ENCODE results near the gene TMEM115.

The TMEM115 gene

DNA sequence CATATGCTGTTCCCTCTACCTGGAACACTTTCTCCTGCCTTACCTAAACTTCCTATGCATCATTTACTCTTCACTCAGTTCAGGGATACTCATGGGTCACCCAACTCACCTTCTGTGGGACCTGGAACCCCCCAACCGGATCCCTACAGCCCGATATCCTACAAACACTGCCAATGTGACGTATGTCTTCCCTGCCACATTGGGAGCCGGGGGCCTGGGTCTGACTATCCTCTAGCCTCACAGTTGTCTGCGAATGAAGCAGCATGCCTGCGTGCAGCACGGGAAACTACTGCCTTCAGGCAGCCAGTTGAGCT, 9.2 kb downstream of the TMEM115 start:
- peak overlapping the region; percentile 95 for H3K27ac ChIP-seq
- ChIA-PET CTCF (interaction anchor here (0.6 kb wide), 1 partner anchor 25 kb away, joined by 3 read pairs; no protein-coding TSS in a partner anchor), POLR2A (ENCODE audit: low non-redundant PET) (interaction anchor here (0.6 to 0.9 kb wide), 2 partner anchors 10 to 147 kb away, joined by 3 to 5 read pairs; partner anchors contain the start of gene RASSF1)
- TF ChIP-seq CTCF (conservative IDR thresholded peaks at IDR 0.05; ENCODE audit: low read depth): no peak
- no peak for DNase-seq (ENCODE audit: low spot score)

- DNase-seq (ENCODE audit: low spot score): no peak
- ChIA-PET POLR2A (ENCODE audit: low non-redundant PET) (no interaction called here), CTCF (interaction anchor here (0.6 to 1.3 kb wide), 5 partner anchors 74 to 1108 kb away, joined by 3 to 4 read pairs (median 3); no protein-coding TSS in a partner anchor)
- peak overlapping the region; percentile 95 for H3K27ac ChIP-seq
- peak; percentile 75 for TF ChIP-seq CTCF (conservative IDR thresholded peaks at IDR 0.05; ENCODE audit: low read depth)
These were observed 12.0 kb downstream of the TMEM115 start for GRCh38 chr3:50347187-50347813.

- no peak for TF ChIP-seq CTCF (conservative IDR thresholded peaks at IDR 0.05; ENCODE audit: low read depth)
- POLR2A ChIA-PET (ENCODE audit: low non-redundant PET): interaction anchor here (0.6 kb wide), 1 partner anchor 24 kb away, joined by 3 read pairs; no protein-coding TSS in a partner anchor
- peak; percentile 80 for DNase-seq (ENCODE audit: low spot score)
- H3K27ac ChIP-seq: peak within 1 kb of the TSS; percentile 95
- CTCF ChIA-PET: no interaction called here
These were observed 13.6 kb downstream of the TMEM115 start, which contains the start of gene ZMYND10 for GRCh38 chr3:50345586-50346234. Gene ZMYND10 (minus strand): TSS chr3:50345732. CDS start chr3:50345579, 153 bp downstream.

DNA sequence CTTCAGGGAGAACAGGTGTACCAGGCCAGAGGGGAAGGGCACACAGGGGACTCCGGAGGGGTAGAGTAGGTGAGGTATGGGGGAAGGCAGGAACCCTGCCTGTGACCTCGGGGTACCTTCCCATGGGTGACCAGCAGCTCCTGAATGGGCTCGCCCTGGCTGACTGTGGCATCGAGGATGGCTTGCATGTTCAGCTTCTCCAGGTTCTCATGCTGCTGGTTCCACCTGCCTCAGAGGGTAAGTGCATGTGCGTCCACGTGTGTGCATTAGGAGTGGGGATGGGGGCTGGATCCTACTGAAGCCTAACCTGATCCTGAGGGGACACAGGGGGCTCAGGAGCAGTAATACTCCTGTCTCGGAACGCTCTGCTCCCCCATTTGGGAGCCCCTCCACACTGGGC, 14.3 kb downstream of the TMEM115 start:
- TF ChIP-seq CTCF (conservative IDR thresholded peaks at IDR 0.05; ENCODE audit: low read depth): no peak
- peak overlapping the region; percentile 95 for H3K27ac ChIP-seq
- DNase-seq (ENCODE audit: low spot score): no peak
- ChIA-PET POLR2A (ENCODE audit: low non-redundant PET) (interaction anchor here (0.6 kb wide), 1 partner anchor 23 kb away, joined by 3 read pairs; no protein-coding TSS in a partner anchor), CTCF (no interaction called here)

GRCh38 chr3:50342813-50343633, 16.3 kb downstream of the TMEM115 start:
- no peak for DNase-seq (ENCODE audit: low spot score)
- no peak for TF ChIP-seq CTCF (conservative IDR thresholded peaks at IDR 0.05; ENCODE audit: low read depth)
- CTCF ChIA-PET: interaction anchor here (1.0 kb wide), 1 partner anchor 10 kb away, joined by 4 read pairs; no protein-coding TSS in a partner anchor
- POLR2A ChIA-PET (ENCODE audit: low non-redundant PET): no interaction called here
- peak overlapping the region; percentile 98 for H3K27ac ChIP-seq

DNA sequence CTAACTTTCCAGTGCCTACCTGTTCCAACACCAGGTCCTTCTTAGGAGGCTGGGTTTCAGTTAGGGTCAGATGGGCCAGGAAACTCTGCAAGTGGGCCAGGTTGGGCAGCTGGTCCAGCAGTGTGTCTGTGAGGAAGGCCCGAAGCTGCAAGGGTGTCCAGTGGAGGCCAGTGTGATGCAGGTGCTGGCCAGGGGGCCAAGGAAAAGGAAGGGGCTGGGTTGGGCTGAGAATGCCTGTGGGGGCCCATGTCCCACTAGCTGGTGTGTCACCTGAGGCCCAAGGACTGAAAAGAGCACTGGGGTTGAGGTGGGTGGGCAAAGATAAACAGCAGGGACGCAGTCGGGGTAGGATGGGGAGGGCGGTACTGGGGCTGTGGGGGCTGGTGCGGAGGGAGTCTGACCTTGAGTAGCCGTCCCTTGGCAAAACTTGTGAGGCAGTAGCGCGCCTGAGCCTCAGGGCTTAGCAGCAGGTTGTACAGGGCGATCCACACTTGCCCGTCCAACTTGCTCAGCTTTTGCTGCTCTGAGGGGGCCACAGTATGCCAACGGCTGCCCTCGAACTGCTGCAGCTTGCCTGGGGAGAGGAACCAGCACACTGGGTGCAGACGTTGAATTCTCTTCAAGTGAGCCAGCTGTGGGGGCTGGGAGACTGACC, 17.2 kb downstream of the TMEM115 start:
- no peak for DNase-seq (ENCODE audit: low spot score)
- TF ChIP-seq CTCF (conservative IDR thresholded peaks at IDR 0.05; ENCODE audit: low read depth): no peak
- ChIA-PET CTCF (interaction anchor here (0.6 to 1.0 kb wide), 2 partner anchors 18 to 172 kb away, joined by 3 read pairs; no protein-coding TSS in a partner anchor), POLR2A (ENCODE audit: low non-redundant PET) (no interaction called here)
- H3K27ac ChIP-seq: peak overlapping the region; percentile 98

Data from RWPE1 (cell line).